Loucy (cell line): Measurements from ENCODE around the gene SNRPB.

Source experiments
- H2AFZ ChIP-seq: fragments of 200-600 bp; sonication (generic); 2 replicates; pipeline ENCODE4 v1.6.0; 2016; ENCODE audit warnings: antibody characterized with exemption, mild to moderate bottlenecking, low read length, moderate library complexity
- H3F3A ChIP-seq: fragments of 200-600 bp; 2 replicates; pipeline ENCODE4 v1.6.0; 2016; ENCODE audit warnings: antibody characterized with exemption, low read depth, mild to moderate bottlenecking
- H3K27me3 ChIP-seq: fragments of 200-600 bp; sonication (generic); 2 replicates; pipeline ENCODE4 v1.6.1; 2014; ENCODE audit warnings: low read length, mild to moderate bottlenecking; ENCODE audit not compliant: insufficient read depth, poor library complexity, severe bottlenecking
- H3K36me3 ChIP-seq: fragments of 200-600 bp; sonication (generic); 2 replicates; pipeline ENCODE4 v1.6.1; 2016; ENCODE audit warnings: low read length; ENCODE audit not compliant: insufficient read depth
- H3K4me1 ChIP-seq: fragments of 200-600 bp; sonication (generic); 2 replicates; pipeline ENCODE4 v1.5.1; 2014; ENCODE audit warnings: low read length, mild to moderate bottlenecking; ENCODE audit not compliant: insufficient read depth, poor library complexity, severe bottlenecking
- H3K4me2 ChIP-seq: fragments of 200-600 bp; sonication (generic); 2 replicates; pipeline ENCODE4 v1.6.0; 2014; ENCODE audit warnings: antibody characterized with exemption, low read length, low read depth, mild to moderate bottlenecking; ENCODE audit not compliant: poor library complexity, severe bottlenecking
- H3K4me3 ChIP-seq: fragments of 200-600 bp; sonication (generic); 2 replicates; pipeline ENCODE4 v1.5.1; 2014; ENCODE audit warnings: low read length, mild to moderate bottlenecking, mixed read lengths; ENCODE audit not compliant: poor library complexity, severe bottlenecking
- H3K79me2 ChIP-seq: fragments of 200-600 bp; sonication (generic); 2 replicates; pipeline ENCODE4 v1.6.1; 2014; ENCODE audit warnings: low read length; ENCODE audit not compliant: insufficient read depth
- H3K9ac ChIP-seq: fragments of 200-600 bp; sonication (generic); 2 replicates; pipeline ENCODE4 v1.6.0; 2014; ENCODE audit warnings: mild to moderate bottlenecking, low read depth, low read length, moderate library complexity; ENCODE audit not compliant: poor library complexity, severe bottlenecking
- H3K9me2 ChIP-seq: fragments of 200-600 bp; sonication (generic); replicated peaks from 2 replicates; pipeline ENCODE4 v1.6.1; 2016; ENCODE audit warnings: low read depth, low read length, mixed read lengths
- H3K9me3 ChIP-seq: fragments of 200-600 bp; sonication (generic); 2 replicates; pipeline ENCODE4 v1.6.1; 2014; ENCODE audit warnings: mild to moderate bottlenecking, antibody characterized with exemption, low read length, low read depth; ENCODE audit not compliant: insufficient read depth
- H4K20me1 ChIP-seq: fragments of 200-600 bp; sonication (generic); 2 replicates; pipeline ENCODE4 v1.6.0; 2014; ENCODE audit warnings: antibody characterized with exemption, low read length, mild to moderate bottlenecking; ENCODE audit not compliant: insufficient read depth, poor library complexity, severe bottlenecking
- EZH2phosphoT487 ChIP-seq: fragments of 200-600 bp; IDR thresholded peaks from 2 replicates; pipeline ENCODE4 v1.6.1; 2018; ENCODE audit warnings: antibody characterized with exemption, mild to moderate bottlenecking, moderate library complexity, borderline replicate concordance
- TF ChIP-seq, protein P1 (sequence below): fragments of 200-600 bp; sonication (generic); conservative IDR thresholded peaks from 2 replicates; pipeline ENCODE4 v1.5.1; 2014; ENCODE audit warnings: mild to moderate bottlenecking, antibody characterized with exemption, low read length

SNRPB gene

DNA sequence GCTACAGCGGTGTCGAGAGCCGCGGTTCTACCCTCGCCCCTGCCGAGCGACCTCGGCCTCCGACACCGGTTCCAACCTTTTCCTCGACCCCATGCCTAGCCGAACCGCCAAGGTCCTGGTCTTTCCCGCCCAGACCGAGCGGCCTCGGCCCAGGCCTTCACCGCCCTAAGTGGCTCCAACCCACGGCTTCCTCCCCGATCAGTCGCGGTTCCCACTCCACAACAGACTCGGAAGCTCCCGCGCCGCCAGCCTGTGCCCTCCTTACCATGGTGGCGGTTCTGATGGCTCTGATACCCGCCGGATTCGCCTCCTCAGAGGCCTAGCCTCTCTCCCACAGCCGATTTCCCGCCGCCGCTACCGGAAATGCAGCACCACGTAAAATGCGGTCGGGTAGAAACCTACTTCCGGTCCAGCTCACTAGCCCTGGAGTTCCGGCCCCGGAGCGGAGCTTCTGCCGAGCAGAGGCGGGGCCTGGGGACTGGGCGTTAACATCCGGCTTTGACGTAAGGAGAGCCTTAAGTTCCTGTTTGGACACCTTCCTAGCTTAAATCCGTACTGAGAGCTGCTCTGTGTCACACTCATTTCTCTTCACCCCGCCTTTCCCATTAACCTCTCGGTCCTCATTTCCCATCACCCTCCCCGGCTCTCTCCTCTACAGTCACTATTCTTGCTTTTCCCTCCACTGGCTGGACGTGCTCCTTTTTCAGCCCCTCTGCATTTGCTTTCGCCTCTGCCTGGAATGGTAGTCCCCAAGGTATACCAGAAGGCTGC is at the start of gene SNRPB:
Gene SNRPB (minus strand): TSS at position 367 of the 771 bp plus-strand sequence. CDS start 99 bp downstream, at position 268.
- peaks cover 20% of the 10 kb centered on the region; the same call in 1 of the 2 replicates for H3K36me3 ChIP-seq
- H3K4me2 ChIP-seq, result peak within 1 kb of the TSS; percentile 100
- peak within 1 kb of the TSS; percentile 98 for H3K9ac ChIP-seq
- peaks cover 50% of the 10 kb centered on the region for H3K79me2 ChIP-seq
- peak within 1 kb of the TSS; percentile 80 for H2AFZ ChIP-seq
- peak within 1 kb of the TSS; percentile 99 for H3K4me3 ChIP-seq
- 0 out of 2 replicates have a peak, but pooled peaks cover 2% of the 10 kb centered on the region for H3F3A ChIP-seq
- no peaks in the 10 kb centered on the region for H3K9me3 ChIP-seq
- peaks cover 48% of the 10 kb centered on the region for H4K20me1 ChIP-seq
- peaks cover 35% of the 10 kb centered on the region for H3K4me1 ChIP-seq
- H3K9me2 ChIP-seq, result no peaks in the 10 kb centered on the region
- no peak for TF ChIP-seq EZH2phosphoT487
- TF ChIP-seq, protein P1, sequence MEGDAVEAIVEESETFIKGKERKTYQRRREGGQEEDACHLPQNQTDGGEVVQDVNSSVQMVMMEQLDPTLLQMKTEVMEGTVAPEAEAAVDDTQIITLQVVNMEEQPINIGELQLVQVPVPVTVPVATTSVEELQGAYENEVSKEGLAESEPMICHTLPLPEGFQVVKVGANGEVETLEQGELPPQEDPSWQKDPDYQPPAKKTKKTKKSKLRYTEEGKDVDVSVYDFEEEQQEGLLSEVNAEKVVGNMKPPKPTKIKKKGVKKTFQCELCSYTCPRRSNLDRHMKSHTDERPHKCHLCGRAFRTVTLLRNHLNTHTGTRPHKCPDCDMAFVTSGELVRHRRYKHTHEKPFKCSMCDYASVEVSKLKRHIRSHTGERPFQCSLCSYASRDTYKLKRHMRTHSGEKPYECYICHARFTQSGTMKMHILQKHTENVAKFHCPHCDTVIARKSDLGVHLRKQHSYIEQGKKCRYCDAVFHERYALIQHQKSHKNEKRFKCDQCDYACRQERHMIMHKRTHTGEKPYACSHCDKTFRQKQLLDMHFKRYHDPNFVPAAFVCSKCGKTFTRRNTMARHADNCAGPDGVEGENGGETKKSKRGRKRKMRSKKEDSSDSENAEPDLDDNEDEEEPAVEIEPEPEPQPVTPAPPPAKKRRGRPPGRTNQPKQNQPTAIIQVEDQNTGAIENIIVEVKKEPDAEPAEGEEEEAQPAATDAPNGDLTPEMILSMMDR, result no peak
- peaks cover 10% of the 10 kb centered on the region for H3K27me3 ChIP-seq

DNA sequence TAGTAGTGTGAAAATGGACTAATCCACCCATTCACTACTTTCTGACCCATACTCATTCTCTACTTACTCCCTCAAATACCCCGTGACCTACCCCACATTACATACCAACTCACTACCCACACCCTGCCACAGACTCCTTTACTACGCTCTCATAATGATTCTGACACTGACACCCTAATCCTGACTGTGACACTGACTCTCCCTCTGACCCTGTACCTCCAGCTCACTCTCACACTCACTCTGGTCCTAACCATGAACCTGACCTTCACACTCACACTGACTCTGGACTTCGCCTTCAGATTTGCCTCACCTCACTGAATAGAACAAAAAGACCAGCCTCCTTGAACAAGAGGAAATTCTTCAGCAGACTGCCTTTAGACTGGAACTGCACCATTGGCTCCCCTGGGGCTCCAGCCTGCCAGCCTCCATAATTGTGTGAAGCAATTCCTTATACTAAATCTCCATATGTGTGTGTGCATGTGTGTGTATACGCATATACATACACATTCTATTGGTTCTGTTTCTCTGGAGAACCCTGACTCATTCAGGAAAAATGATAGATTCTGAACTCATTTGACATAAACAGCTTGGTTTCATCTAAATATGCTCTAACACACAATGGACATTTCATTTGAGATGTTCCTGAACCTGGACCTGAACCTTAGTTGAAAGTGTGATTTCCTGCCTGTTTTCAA is 48.7 kb upstream of the SNRPB start:
- Histone ChIP-seq H3K4me1 (no peaks in the 10 kb centered on the region), H3K36me3 (no peaks in the 10 kb centered on the region), H3K4me2 (no peak overlapping the region), H3K9ac (no peak overlapping the region), H3K9me2 (no peaks in the 10 kb centered on the region), H3K27me3 (peaks cover 12% of the 10 kb centered on the region), H3K79me2 (no peaks in the 10 kb centered on the region), H3F3A (no peaks in the 10 kb centered on the region), H3K9me3 (no peaks in the 10 kb centered on the region), H4K20me1 (no peaks in the 10 kb centered on the region), H2AFZ (no peak overlapping the region), H3K4me3 (no peak overlapping the region)
- TF ChIP-seq, protein P1, result no peak
- TF ChIP-seq EZH2phosphoT487, result no peak

DNA sequence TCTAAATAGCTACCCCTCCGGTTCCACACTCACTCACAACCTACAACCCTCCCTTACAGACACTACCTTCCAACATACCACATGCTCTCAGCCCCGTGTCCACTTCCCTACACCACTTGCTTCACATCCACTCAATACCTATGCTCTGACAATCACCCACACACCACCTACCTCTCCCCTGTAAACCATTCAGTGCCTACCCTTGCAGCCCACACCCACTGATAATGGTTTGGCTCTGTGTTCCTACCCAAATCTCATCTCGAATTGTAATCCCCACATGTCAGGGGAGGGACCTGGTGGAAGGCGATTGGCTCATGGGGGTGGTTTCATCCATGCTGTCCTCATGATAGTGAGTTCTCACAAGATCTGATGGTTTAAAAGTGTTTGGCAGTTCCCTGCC is 48.0 kb upstream of the SNRPB start:
- no peaks in the 10 kb centered on the region for H3K9me2 ChIP-seq

More for the DNA sequence above, 48.0 kb upstream of the SNRPB start:
- Histone ChIP-seq H3K9ac (no peak overlapping the region), H3K4me3 (no peak overlapping the region), H3K4me1 (no peaks in the 10 kb centered on the region), H3K36me3 (no peaks in the 10 kb centered on the region), H3K4me2 (no peak overlapping the region), H3K27me3 (peaks cover 19% of the 10 kb centered on the region), H4K20me1 (no peaks in the 10 kb centered on the region), H2AFZ (no peak overlapping the region), H3K79me2 (no peaks in the 10 kb centered on the region), H3K9me3 (no peaks in the 10 kb centered on the region), H3F3A (no peaks in the 10 kb centered on the region)
- no peak for TF ChIP-seq EZH2phosphoT487
